Trophoblast cell (in vitro differentiated cells and primary cell): ENCODE measurements around the gene PIK3CG.

ENCODE experiments used
- DNase-seq, 2 donors: peaks; one replicate each; pipeline ENCODE4 v3.0.0-alpha.2; 2016
- H2AFZ ChIP-seq: 2 replicates; pipeline ENCODE4 v1.6.1; 2013; ENCODE audit warnings: low read length, moderate library complexity, mild to moderate bottlenecking; ENCODE audit not compliant: insufficient read depth, poor library complexity
- H2AK5ac ChIP-seq: 2 replicates; pipeline ENCODE4 v1.6.1; 2013; ENCODE audit warnings: mild to moderate bottlenecking, low read length
- H2BK120ac ChIP-seq: 2 replicates; pipeline ENCODE4 v1.6.1; 2013; ENCODE audit warnings: low read length, mild to moderate bottlenecking, moderate library complexity; ENCODE audit not compliant: insufficient read depth, poor library complexity
- H2BK12ac ChIP-seq: 2 replicates; pipeline ENCODE4 v1.6.1; 2013; ENCODE audit warnings: mild to moderate bottlenecking, low read length, moderate library complexity
- H2BK5ac ChIP-seq: 2 replicates; pipeline ENCODE4 v1.6.1; 2013; ENCODE audit warnings: low read length, low read depth, moderate library complexity, mild to moderate bottlenecking; ENCODE audit not compliant: poor library complexity
- H3K14ac ChIP-seq: 2 replicates; pipeline ENCODE4 v1.6.1; 2013; ENCODE audit warnings: mild to moderate bottlenecking, low read length
- H3K18ac ChIP-seq: 2 replicates; pipeline ENCODE4 v1.6.1; 2013; ENCODE audit warnings: mild to moderate bottlenecking, low read length
- H3K23ac ChIP-seq: 2 replicates; pipeline ENCODE4 v1.6.1; 2013; ENCODE audit warnings: low read length
- H3K27ac ChIP-seq: 2 replicates; pipeline ENCODE4 v1.5.1; 2013; ENCODE audit warnings: low read depth, mild to moderate bottlenecking, inconsistent platforms, low read length, moderate library complexity
- H3K27me3 ChIP-seq: 2 replicates; pipeline ENCODE4 v1.6.1; 2013; ENCODE audit warnings: inconsistent platforms, mild to moderate bottlenecking, low read length, moderate library complexity; ENCODE audit not compliant: insufficient read depth
- H3K36me3 ChIP-seq, 2 experiments: 1 replicate in 1 of 2; 2 replicates in 1 of 2; pipeline ENCODE4 v1.6.1; 2013; ENCODE audit warnings: low read length in 2 of 2, mild to moderate bottlenecking in 2 of 2, moderate library complexity in 1 of 2; ENCODE audit not compliant: insufficient read depth in 2 of 2, control insufficient read depth in 1 of 2
- H3K4ac ChIP-seq: 2 replicates; pipeline ENCODE4 v1.6.1; 2013; ENCODE audit warnings: low read depth, mild to moderate bottlenecking, low read length, moderate library complexity
- H3K4me1 ChIP-seq, 2 experiments: 1 replicate in 1 of 2; 2 replicates in 1 of 2; pipeline ENCODE4 v1.6.1; 2013; ENCODE audit warnings: low read length in 2 of 2, mild to moderate bottlenecking in 2 of 2, moderate library complexity in 1 of 2; ENCODE audit not compliant: insufficient read depth in 2 of 2, control insufficient read depth in 1 of 2
- H3K4me2 ChIP-seq: 2 replicates; pipeline ENCODE4 v1.6.1; 2013; ENCODE audit warnings: inconsistent platforms, mild to moderate bottlenecking, low read length, moderate library complexity
- H3K4me3 ChIP-seq: 2 replicates; pipeline ENCODE4 v1.5.1; 2013; ENCODE audit warnings: mild to moderate bottlenecking, low read depth, low read length, inconsistent platforms
- H3K79me1 ChIP-seq: one replicate; pipeline ENCODE4 v1.6.1; 2013; ENCODE audit warnings: low read length
- H3K79me2 ChIP-seq: 2 replicates; pipeline ENCODE4 v1.6.1; 2013; ENCODE audit warnings: low read length, mild to moderate bottlenecking; ENCODE audit not compliant: control insufficient read depth, insufficient read depth, poor library complexity
- H3K9ac ChIP-seq: 2 replicates; pipeline ENCODE4 v1.6.1; 2013; ENCODE audit warnings: mild to moderate bottlenecking, low read length
- H3K9me3 ChIP-seq: 2 replicates; pipeline ENCODE4 v1.6.1; 2013; ENCODE audit warnings: low read depth, mild to moderate bottlenecking, control low read depth, inconsistent platforms, low read length; ENCODE audit not compliant: insufficient read depth
- H4K12ac ChIP-seq: 2 replicates; pipeline ENCODE4 v1.6.1; 2013; ENCODE audit warnings: low read depth, mild to moderate bottlenecking, low read length, moderate library complexity
- H4K8ac ChIP-seq: 2 replicates; pipeline ENCODE4 v1.6.1; 2013; ENCODE audit warnings: low read depth, mild to moderate bottlenecking, low read length, moderate library complexity
- H4K91ac ChIP-seq: one replicate; pipeline ENCODE4 v1.6.1; 2013; ENCODE audit warnings: low read depth, mild to moderate bottlenecking, low read length, moderate library complexity
- WGBS: extraction: QIAGEN DNeasy Blood & Tissue Kit; methylation state at CpG from one replicate; pipeline ENCODE4 v1.1.7; 2013; ENCODE audit warnings: missing lambda C conversion rate; ENCODE audit not compliant: insufficient read length, insufficient coverage; ENCODE audit errors: extremely low coverage; 5-methylcytosine and 5-hydroxymethylcytosine counted together

PIK3CG gene

GRCh38 chr7:106870528-106870927 is 5.4 kb downstream of the PIK3CG start:
- Histone ChIP-seq H4K91ac (no peak overlapping the region), H3K36me3 (no peaks in the 10 kb centered on the region), H3K9me3 (peaks cover 14% of the 10 kb centered on the region), H3K14ac (no peak overlapping the region), H2BK120ac (no peak overlapping the region), H3K79me1 (no peaks in the 10 kb centered on the region), H2AK5ac (no peak overlapping the region), H3K4me1 (no peaks in the 10 kb centered on the region), H3K4ac (no peak overlapping the region), H3K9ac (no peak overlapping the region), H2BK12ac (no peak overlapping the region), H3K18ac (no peak overlapping the region), H2AFZ (no peak overlapping the region), H3K23ac (no peak overlapping the region), H3K27me3 (no peaks in the 10 kb centered on the region), H3K79me2 (no peaks in the 10 kb centered on the region), H3K27ac (no peak overlapping the region), H3K4me3 (no peak overlapping the region), H4K8ac (no peak overlapping the region), H4K12ac (no peak overlapping the region), H3K4me2 (no peak overlapping the region), H2BK5ac (no peak overlapping the region)
- DNase-seq: no peak
- no CpG with 5 or more reads among the region's 3 CpGs for WGBS

GRCh38 chr7:106870983-106871410 is 5.9 kb downstream of the PIK3CG start:
- Histone ChIP-seq H3K27ac (no peak overlapping the region), H2BK12ac (no peak overlapping the region), H3K4me1 (no peaks in the 10 kb centered on the region), H3K23ac (no peak overlapping the region), H3K9me3 (peaks cover 14% of the 10 kb centered on the region), H4K12ac (no peak overlapping the region), H2BK5ac (no peak overlapping the region), H4K91ac (no peak overlapping the region), H3K14ac (no peak overlapping the region), H3K4me2 (no peak overlapping the region), H3K27me3 (no peaks in the 10 kb centered on the region), H3K9ac (no peak overlapping the region), H3K79me1 (no peaks in the 10 kb centered on the region), H3K79me2 (no peaks in the 10 kb centered on the region), H3K4me3 (no peak overlapping the region), H4K8ac (no peak overlapping the region), H2BK120ac (no peak overlapping the region), H3K36me3 (no peaks in the 10 kb centered on the region), H2AK5ac (no peak overlapping the region), H3K18ac (no peak overlapping the region), H2AFZ (no peak overlapping the region), H3K4ac (no peak overlapping the region)
- DNase-seq: peak in 1 of 2 donors; percentile 33
- no CpG with 5 or more reads among the region's 1 CpG for WGBS

- Histone ChIP-seq H3K79me1 (no peaks in the 10 kb centered on the region), H3K27me3 (no peaks in the 10 kb centered on the region), H3K14ac (no peak overlapping the region), H3K18ac (no peak overlapping the region), H3K4me1 (no peaks in the 10 kb centered on the region), H4K12ac (no peak overlapping the region), H3K9ac (no peak overlapping the region), H3K36me3 (no peaks in the 10 kb centered on the region), H2BK120ac (no peak overlapping the region), H3K9me3 (peaks cover 14% of the 10 kb centered on the region), H2AFZ (no peak overlapping the region), H3K23ac (no peak overlapping the region), H3K27ac (no peak overlapping the region), H2BK12ac (no peak overlapping the region), H4K91ac (no peak overlapping the region), H3K4ac (no peak overlapping the region), H2BK5ac (no peak overlapping the region), H2AK5ac (no peak overlapping the region), H3K79me2 (no peaks in the 10 kb centered on the region), H3K4me2 (no peak overlapping the region), H3K4me3 (no peak overlapping the region), H4K8ac (no peak overlapping the region)
- DNase-seq: peak in 1 of 2 donors; percentile 15
- no CpG with 5 or more reads among the region's 6 CpGs for WGBS
Observed at GRCh38 chr7:106871793-106872571, 6.9 kb downstream of the PIK3CG start.

GRCh38 chr7:106872763-106873162 is 7.7 kb downstream of the PIK3CG start:
- no CpG with 5 or more reads among the region's 6 CpGs for WGBS
- Histone ChIP-seq H3K23ac (no peak overlapping the region), H3K9me3 (peaks cover 12% of the 10 kb centered on the region)

More at GRCh38 chr7:106872763-106873162, 7.7 kb downstream of the PIK3CG start:
- no peak overlapping the region for H2AK5ac ChIP-seq
- no peak overlapping the region for H3K9ac ChIP-seq
- no peak overlapping the region for H3K18ac ChIP-seq
- no peak overlapping the region for H3K14ac ChIP-seq
- H2BK5ac ChIP-seq: no peak overlapping the region
- H4K12ac ChIP-seq: no peak overlapping the region
- H4K91ac ChIP-seq: no peak overlapping the region
- H3K79me2 ChIP-seq: no peaks in the 10 kb centered on the region
- no peaks in the 10 kb centered on the region for H3K79me1 ChIP-seq
- H3K36me3 ChIP-seq: no peaks in the 10 kb centered on the region
- no peaks in the 10 kb centered on the region for H3K27me3 ChIP-seq
- H3K4me2 ChIP-seq: no peak overlapping the region
- DNase-seq: no peak
- no peak overlapping the region for H2BK12ac ChIP-seq
- no peak overlapping the region for H3K27ac ChIP-seq
- H3K4me3 ChIP-seq: no peak overlapping the region
- no peak overlapping the region for H2AFZ ChIP-seq
- no peak overlapping the region for H2BK120ac ChIP-seq
- no peaks in the 10 kb centered on the region for H3K4me1 ChIP-seq
- H3K4ac ChIP-seq: no peak overlapping the region
- no peak overlapping the region for H4K8ac ChIP-seq
